K562 (cell line): Measurements from ENCODE around the gene VEGFA. TPM values are rescaled to one million over a fixed set of nuclear protein-coding genes. Genes with fewer than 3 reads are reported as not detected.
A peak's percentile ranks its signal among the peaks of the same experiment; 100 is the strongest.

ENCODE experiments used
- ARID2 ChIP-seq: fragments of 450-650 bp; IDR thresholded peaks from 2 replicates; pipeline ENCODE4 v1.6.1; 2017; ENCODE audit warnings: antibody characterized with exemption, mild to moderate bottlenecking
- CBX8 ChIP-seq: fragments of 200-600 bp; sonication (generic); IDR thresholded peaks from 2 replicates; pipeline ENCODE4 v1.6.1; 2012; ENCODE audit warnings: borderline replicate concordance, mixed run types, low read depth, mild to moderate bottlenecking, moderate library complexity, mixed read lengths, low read length, control low read depth, inconsistent platforms; ENCODE audit not compliant: poor library complexity, severe bottlenecking; ENCODE audit errors: extremely low read depth
- EGR1 ChIP-seq: fragments of 450-650 bp; conservative IDR thresholded peaks from 2 replicates; pipeline ENCODE4 v1.6.1; 2017; ENCODE audit warnings: mild to moderate bottlenecking
- NFATC3 ChIP-seq: fragments of 450-650 bp; IDR thresholded peaks from 2 replicates; pipeline ENCODE4 v1.6.1; 2017; ENCODE audit warnings: mild to moderate bottlenecking
- RFX5 ChIP-seq: IDR thresholded peaks from 2 replicates; pipeline ENCODE4 v1.6.1; 2011; ENCODE audit warnings: low read depth, mild to moderate bottlenecking, improper control_type of control experiment, low read length
- RFX7 ChIP-seq: fragments of 250-450 bp; sonication (Bioruptor Pico); IDR thresholded peaks from 2 replicates; pipeline ENCODE4 v1.5.1; 2021; ENCODE audit warnings: mild to moderate bottlenecking
- SRSF3 ChIP-seq: fragments of 200-400 bp; formaldehyde crosslinking; IDR thresholded peaks from 2 replicates; pipeline ENCODE4 v1.6.1; 2016; ENCODE audit warnings: mild to moderate bottlenecking, low read length, moderate library complexity; ENCODE audit not compliant: insufficient read depth
- TARDBP ChIP-seq: fragments of 450-650 bp; IDR thresholded peaks from 2 replicates; pipeline ENCODE4 v1.6.1; 2016
- TBL1XR1 ChIP-seq, 2 experiments: IDR thresholded peaks; 2 replicates each; pipeline ENCODE4 v1.6.1; 2012; ENCODE audit warnings: improper control_type of control experiment in 2 of 2, low read length in 2 of 2, mild to moderate bottlenecking in 1 of 2
- ZNF134 ChIP-seq: fragments of 250-450 bp; sonication (Bioruptor Pico); conservative IDR thresholded peaks from 2 replicates; pipeline ENCODE4 v1.4.0; 2020
- ZNF184 ChIP-seq: sonication (generic); formaldehyde crosslinking; IDR thresholded peaks from 2 replicates; pipeline ENCODE4 v1.5.0; 2020; ENCODE audit warnings: missing genetic modification reagents
- ZNF239 ChIP-seq: fragments of 250-450 bp; sonication (Bioruptor Pico); IDR thresholded peaks from 2 replicates; pipeline ENCODE4 v1.4.0; 2020; ENCODE audit warnings: mild to moderate bottlenecking
- ZNF324 ChIP-seq: fragments of 250-450 bp; sonication (Bioruptor Pico); IDR thresholded peaks from 2 replicates; pipeline ENCODE4 v1.4.0; 2020; ENCODE audit warnings: mild to moderate bottlenecking
- polyA plus RNA-seq, 8 experiments: library from polyadenylated mRNA; depleted of rRNA in 4 of 8; stranded (reverse) in 5 of 8; unstranded in 3 of 8; fragments of >200 nt; fragmentation: Nextera tagmentation in 2 of 8; fragmentation: Illumina TruSeq in 1 of 8; extraction: Ambion mirVana in 2 of 8; extraction: Trizol in 1 of 8; gene quantifications; 2 replicates each; pipeline versions ENCODE4 v1.2.1 to v1.2.3, GENCODE V29; 2011 to 2014; ENCODE audit warnings: inconsistent platforms in 1 of 8, missing spikeins in 1 of 8
- total RNA-seq, 7 experiments: library from RNA; depleted of rRNA in 6 of 7; stranded (reverse); fragments of >200 nt in 6 of 7; fragmentation: Illumina TruSeq in 2 of 7; extraction: Trizol in 2 of 7; gene quantifications; 2 replicates each; pipeline versions ENCODE4 v1.2.1 to v1.2.3, GENCODE V29; 2011 to 2021; ENCODE audit warnings: low replicate concordance in 1 of 7
- TF ChIP-seq, protein P1 (sequence below): fragments of 250-450 bp; sonication (Bioruptor Pico); IDR thresholded peaks from 2 replicates; pipeline ENCODE4 v1.9.0; 2021; ENCODE audit warnings: mild to moderate bottlenecking, inconsistent platforms
- TF ChIP-seq, protein P2 (sequence below): fragments of 250-450 bp; sonication (Bioruptor Pico); IDR thresholded peaks from 2 replicates; pipeline ENCODE4 v1.5.0; 2021; ENCODE audit warnings: mild to moderate bottlenecking, borderline replicate concordance
- TF ChIP-seq, protein P3 (sequence below): fragments of 250-450 bp; sonication (Bioruptor Pico); IDR thresholded peaks from 2 replicates; pipeline ENCODE4 v1.8.0; 2022; ENCODE audit warnings: moderate library complexity, mild to moderate bottlenecking, inconsistent platforms
- TF ChIP-seq, protein P4 (sequence below): sonication (generic); formaldehyde crosslinking; IDR thresholded peaks from 2 replicates; pipeline ENCODE4 v1.4.0; 2020; ENCODE audit warnings: mild to moderate bottlenecking, missing genetic modification reagents
- TF ChIP-seq, protein P5 (sequence below): fragments of 450-650 bp; formaldehyde crosslinking; IDR thresholded peaks from 2 replicates; pipeline ENCODE4 v1.4.0; 2022; ENCODE audit warnings: missing genetic modification characterization

The VEGFA gene
- total and polyA plus RNA-seq, 9 of the 15 experiments (the other 6 are each of a cell fraction or from before 2014, with no cell fraction given) = 14.0 to 271 (median 124) TPM

DNA sequence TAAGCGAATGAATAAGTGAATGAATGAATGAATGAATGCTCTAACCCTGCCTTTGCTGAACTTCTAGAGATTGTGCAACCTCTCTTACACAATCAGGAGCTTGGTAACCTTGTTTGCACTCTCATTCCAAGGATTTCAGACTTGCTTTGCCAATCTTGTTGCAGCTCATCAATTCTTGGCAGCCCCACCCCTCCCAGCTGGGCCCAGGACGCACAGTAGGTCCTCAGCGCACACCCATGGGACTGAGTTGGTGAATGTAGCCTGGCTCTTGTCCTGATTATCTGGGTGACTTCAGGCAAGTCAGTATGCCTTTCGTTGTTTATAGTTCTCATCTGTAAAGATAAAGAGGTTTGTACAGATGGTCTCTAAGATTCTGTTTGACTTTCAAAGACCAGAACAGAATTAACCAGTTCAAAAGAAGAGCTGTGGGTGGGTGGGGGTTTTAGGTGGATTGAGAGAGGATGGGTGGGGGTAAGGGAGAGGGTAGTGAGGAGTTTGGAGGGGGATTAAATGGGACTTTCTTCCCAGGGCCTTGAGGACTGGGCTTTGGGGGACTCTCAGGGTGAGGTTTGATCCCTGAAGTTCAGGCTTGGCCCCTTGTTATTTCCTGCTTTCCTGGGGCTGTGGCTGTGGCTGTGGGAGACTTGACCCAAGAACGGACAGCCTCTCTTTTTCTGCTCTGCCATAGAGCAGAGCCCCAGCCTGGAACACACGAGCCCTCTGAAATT lies 33.2 kb downstream of the VEGFA start (continued):
- TF ChIP-seq ZNF324 (CRISPR knock-in tag) = no peak
- TF ChIP-seq, protein P1, sequence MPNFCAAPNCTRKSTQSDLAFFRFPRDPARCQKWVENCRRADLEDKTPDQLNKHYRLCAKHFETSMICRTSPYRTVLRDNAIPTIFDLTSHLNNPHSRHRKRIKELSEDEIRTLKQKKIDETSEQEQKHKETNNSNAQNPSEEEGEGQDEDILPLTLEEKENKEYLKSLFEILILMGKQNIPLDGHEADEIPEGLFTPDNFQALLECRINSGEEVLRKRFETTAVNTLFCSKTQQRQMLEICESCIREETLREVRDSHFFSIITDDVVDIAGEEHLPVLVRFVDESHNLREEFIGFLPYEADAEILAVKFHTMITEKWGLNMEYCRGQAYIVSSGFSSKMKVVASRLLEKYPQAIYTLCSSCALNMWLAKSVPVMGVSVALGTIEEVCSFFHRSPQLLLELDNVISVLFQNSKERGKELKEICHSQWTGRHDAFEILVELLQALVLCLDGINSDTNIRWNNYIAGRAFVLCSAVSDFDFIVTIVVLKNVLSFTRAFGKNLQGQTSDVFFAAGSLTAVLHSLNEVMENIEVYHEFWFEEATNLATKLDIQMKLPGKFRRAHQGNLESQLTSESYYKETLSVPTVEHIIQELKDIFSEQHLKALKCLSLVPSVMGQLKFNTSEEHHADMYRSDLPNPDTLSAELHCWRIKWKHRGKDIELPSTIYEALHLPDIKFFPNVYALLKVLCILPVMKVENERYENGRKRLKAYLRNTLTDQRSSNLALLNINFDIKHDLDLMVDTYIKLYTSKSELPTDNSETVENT (CRISPR knock-in tag) = no peak
- no peak for TF ChIP-seq SRSF3
- TF ChIP-seq, protein P2, sequence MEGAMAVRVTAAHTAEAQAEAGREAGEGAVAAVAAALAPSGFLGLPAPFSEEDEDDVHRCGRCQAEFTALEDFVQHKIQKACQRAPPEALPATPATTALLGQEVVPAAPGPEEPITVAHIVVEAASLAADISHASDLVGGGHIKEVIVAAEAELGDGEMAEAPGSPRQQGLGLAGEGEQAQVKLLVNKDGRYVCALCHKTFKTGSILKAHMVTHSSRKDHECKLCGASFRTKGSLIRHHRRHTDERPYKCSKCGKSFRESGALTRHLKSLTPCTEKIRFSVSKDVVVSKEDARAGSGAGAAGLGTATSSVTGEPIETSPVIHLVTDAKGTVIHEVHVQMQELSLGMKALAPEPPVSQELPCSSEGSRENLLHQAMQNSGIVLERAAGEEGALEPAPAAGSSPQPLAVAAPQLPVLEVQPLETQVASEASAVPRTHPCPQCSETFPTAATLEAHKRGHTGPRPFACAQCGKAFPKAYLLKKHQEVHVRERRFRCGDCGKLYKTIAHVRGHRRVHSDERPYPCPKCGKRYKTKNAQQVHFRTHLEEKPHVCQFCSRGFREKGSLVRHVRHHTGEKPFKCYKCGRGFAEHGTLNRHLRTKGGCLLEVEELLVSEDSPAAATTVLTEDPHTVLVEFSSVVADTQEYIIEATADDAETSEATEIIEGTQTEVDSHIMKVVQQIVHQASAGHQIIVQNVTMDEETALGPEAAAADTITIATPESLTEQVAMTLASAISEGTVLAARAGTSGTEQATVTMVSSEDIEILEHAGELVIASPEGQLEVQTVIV (CRISPR knock-in tag) = no peak
- TF ChIP-seq EGR1 = 0 out of 2 replicates have a peak, but pooled peaks have one; percentile 17
- TF ChIP-seq TARDBP = no peak
- TF ChIP-seq NFATC3 = no peak
- TF ChIP-seq, protein P3, sequence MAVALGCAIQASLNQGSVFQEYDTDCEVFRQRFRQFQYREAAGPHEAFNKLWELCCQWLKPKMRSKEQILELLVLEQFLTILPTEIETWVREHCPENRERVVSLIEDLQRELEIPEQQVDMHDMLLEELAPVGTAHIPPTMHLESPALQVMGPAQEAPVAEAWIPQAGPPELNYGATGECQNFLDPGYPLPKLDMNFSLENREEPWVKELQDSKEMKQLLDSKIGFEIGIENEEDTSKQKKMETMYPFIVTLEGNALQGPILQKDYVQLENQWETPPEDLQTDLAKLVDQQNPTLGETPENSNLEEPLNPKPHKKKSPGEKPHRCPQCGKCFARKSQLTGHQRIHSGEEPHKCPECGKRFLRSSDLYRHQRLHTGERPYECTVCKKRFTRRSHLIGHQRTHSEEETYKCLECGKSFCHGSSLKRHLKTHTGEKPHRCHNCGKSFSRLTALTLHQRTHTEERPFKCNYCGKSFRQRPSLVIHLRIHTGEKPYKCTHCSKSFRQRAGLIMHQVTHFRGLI = no peak
- TF ChIP-seq ZNF184 (CRISPR knock-in tag) = no peak
- no peak for TF ChIP-seq ZNF134 (CRISPR knock-in tag)
- TF ChIP-seq ZNF239 (CRISPR knock-in tag) = no peak
- TF ChIP-seq TBL1XR1 (IDR thresholded peaks at IDR 0.05; ENCODE audit: low read length in 2 of 2) = no peak
- no peak for TF ChIP-seq RFX7
- TF ChIP-seq ARID2 = no peak
- TF ChIP-seq, protein P4, sequence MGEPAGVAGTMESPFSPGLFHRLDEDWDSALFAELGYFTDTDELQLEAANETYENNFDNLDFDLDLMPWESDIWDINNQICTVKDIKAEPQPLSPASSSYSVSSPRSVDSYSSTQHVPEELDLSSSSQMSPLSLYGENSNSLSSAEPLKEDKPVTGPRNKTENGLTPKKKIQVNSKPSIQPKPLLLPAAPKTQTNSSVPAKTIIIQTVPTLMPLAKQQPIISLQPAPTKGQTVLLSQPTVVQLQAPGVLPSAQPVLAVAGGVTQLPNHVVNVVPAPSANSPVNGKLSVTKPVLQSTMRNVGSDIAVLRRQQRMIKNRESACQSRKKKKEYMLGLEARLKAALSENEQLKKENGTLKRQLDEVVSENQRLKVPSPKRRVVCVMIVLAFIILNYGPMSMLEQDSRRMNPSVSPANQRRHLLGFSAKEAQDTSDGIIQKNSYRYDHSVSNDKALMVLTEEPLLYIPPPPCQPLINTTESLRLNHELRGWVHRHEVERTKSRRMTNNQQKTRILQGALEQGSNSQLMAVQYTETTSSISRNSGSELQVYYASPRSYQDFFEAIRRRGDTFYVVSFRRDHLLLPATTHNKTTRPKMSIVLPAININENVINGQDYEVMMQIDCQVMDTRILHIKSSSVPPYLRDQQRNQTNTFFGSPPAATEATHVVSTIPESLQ (CRISPR knock-in tag) = no peak
- TF ChIP-seq, protein P5, sequence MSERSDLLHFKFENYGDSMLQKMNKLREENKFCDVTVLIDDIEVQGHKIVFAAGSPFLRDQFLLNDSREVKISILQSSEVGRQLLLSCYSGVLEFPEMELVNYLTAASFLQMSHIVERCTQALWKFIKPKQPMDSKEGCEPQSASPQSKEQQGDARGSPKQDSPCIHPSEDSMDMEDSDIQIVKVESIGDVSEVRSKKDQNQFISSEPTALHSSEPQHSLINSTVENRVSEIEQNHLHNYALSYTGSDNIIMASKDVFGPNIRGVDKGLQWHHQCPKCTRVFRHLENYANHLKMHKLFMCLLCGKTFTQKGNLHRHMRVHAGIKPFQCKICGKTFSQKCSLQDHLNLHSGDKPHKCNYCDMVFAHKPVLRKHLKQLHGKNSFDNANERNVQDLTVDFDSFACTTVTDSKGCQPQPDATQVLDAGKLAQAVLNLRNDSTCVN (CRISPR knock-in tag) = no peak
- no peak for TF ChIP-seq CBX8
- TF ChIP-seq RFX5 = no peak
